GDM1 (cell line): Measurements from ENCODE around the gene RCAN2.
A peak's percentile ranks its signal among the peaks of the same experiment; 100 is the strongest.

Experiments used
- DNase-seq: peaks from one replicate; lab custom pipeline; 2025; lab: John Stamatoyannopoulos, UW

Gene RCAN2

DNA sequence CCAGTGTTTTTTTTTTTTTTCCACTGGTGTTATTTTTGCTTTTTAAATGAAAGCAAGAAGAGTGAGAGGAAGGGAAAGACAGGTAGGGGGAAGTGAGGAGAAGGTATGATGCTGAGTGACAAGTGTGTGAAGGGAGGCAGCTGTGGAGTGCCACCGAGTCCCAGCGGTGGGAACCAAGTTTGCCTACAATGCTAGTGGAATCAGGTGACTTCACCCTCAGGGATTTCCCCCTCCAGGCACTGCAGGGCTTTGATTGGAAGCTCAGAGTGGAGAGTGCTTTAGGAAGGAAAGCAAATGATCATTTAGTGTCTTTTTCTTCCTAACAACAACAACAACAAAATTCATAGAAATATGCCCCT is 200.0 kb downstream of the RCAN2 start:
- DNase-seq = no peak

- DNase-seq = no peak
These were observed 200.6 kb downstream of the RCAN2 start for GRCh38 chr6:46290421-46291274.

DNA sequence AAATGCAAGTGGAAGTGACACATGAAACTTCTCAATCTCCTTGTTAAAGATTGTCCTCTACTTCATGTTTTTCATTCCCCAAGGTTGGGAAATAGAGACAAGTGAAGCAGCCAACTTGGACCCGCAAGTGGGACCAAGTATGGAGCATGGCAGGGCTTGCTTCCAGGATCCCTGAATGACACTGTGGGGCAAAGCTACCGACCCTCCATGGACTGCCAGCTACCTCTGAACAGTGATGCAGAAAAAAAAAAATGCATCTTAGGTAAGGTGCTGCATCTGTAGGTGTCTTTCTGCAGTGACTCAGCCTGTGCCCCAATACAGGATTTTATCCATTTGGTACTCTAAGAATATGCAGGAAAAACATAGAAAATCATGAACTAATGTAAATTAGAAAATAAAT is 201.4 kb downstream of the RCAN2 start:
- DNase-seq = no peak

- peak; percentile 47 for DNase-seq
These were observed 202.4 kb downstream of the RCAN2 start for GRCh38 chr6:46288835-46289234.

DNA sequence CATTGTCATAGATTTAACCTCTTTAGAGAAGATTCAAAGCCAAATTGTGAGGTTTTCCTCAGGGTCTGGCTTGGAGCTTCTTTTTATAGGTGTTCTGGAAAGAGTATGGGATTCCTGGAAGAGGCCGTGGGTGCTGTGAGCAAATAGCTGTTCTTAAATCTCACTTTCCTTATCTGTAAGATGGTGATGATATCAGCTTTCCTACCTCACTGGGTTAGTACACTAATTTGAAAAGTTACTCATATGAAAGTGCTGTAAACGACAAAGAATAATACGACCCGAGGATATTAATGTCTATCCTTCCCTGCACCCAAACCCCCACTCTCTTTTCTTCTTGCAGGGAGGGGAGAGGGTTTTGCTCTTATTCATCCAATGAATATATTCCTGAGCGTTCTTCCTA is 203.6 kb downstream of the RCAN2 start:
- DNase-seq = no peak

GRCh38 chr6:46287043-46287442 is 204.2 kb downstream of the RCAN2 start:
- no peak for DNase-seq

DNA sequence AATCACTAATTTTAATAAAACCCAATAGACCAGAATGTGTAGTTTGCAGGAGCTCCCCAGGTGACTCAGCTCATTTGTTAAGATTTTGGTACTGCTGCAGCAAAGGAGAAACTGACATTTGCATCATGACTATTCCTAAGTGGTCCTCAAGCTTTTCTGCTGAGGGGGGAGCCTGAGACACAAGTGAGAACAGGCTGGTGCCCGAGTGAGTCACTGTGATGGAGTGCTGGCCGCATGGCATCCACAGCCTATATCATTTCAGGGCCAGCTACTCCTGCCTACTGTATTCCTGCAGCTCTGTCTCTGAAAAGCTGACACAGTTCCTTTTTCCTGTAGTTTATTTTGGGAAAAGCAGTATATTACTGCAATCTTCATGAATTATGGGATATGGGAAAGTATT is 206.8 kb downstream of the RCAN2 start:
- no peak for DNase-seq

DNA sequence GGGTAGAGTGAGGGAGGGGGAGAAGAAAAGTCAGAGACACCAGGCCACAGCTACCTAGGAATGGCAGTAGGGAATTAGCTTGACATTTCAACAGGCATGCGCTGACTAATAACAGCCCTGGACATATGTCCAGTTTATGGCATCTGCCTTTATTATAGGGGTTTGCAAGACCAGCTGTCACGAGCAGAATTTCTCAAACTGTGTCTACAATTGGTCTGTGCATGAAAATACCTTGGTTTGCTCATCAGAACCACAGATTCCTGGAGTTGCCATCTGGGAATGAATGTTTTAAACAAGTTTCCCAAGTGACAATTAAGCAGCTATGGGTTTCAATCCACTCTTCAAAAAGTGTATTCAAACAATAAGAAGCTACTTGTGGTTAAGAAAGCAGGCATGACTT is 210.1 kb downstream of the RCAN2 start:
- no peak for DNase-seq

DNA sequence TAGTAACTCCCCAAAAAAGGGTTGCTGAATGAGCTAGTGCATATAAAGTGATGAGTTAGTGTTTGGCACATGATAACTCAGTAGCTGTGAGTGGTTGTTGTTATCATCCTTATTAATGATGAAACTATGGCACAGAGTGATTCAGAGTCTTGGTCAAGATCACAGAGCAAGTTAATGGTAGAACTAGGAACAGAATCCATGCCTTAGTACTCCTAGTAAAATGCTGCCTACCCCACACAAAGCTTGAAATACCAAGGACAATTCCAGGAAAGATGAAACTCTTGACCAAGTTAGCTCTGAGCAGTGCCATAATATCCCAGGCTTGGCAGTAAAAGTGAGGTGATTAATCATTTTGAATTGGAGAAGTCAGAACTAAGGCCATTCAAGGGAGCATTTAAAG is 211.4 kb downstream of the RCAN2 start:
- no peak for DNase-seq

DNA sequence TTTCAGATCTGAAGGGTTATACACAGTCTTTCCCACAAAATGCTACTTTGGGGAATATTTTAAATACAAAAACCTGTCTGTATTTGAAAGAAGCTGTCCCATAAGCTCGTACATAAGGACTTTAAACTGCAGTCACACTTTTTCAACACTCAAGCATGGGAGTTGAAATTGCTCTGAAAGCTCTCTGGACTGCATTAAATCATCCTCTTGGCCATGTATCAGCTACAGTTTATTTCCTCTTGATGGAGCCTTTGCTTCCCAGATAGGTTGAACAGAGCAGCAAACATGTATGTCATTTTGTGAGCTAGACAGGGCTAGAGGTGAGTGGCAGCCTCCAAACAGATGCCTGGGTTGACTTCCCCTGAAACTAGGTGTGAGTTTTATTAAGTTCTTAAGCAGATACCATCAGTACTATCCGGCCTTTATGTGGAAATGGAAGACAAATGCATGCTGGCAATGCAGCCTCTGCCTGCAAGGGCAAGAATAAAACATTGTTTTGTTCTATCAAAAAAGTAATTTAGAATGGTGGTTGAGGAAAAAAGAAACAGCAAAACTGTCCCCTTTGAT is 214.6 kb downstream of the RCAN2 start:
- no peak for DNase-seq

DNA sequence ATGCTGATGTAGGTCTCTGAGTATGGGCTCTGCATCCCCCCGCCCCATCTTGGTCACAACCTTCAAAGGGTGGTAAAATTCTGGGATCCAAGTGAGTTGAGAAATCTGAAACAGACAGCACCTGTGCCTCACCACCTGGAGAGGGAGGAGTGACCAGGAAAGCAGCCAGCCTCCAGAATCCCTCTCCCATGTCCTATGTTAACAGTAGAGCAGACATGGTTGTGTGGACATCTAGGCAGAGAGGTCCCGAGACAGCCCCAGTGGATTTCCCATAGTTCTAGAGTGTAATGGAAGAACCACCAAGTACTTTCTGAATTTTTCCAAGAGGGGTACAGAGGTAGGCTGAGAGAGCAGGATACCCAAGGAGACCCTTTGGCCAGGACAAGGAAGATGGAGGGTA is 216.7 kb downstream of the RCAN2 start:
- DNase-seq = no peak

DNA sequence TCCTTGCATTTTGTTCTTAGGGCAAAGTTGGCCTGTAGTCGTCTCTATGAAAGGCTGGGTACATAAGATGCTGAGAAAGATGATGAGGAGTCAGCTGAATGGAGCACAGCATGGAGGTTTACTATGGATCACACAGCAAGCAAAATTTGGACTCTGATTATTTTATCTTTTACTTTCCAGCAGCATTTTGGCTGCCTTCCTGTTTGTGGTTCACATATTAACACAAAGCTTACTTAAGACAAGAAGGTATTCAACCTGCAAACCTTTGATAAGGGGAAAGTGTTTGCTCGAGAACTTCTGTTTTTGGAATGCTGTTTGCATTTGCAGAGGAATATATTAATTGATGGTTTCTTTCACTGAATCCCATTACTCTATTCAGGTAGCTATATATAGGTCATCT is 217.3 kb downstream of the RCAN2 start:
- no peak for DNase-seq

DNA sequence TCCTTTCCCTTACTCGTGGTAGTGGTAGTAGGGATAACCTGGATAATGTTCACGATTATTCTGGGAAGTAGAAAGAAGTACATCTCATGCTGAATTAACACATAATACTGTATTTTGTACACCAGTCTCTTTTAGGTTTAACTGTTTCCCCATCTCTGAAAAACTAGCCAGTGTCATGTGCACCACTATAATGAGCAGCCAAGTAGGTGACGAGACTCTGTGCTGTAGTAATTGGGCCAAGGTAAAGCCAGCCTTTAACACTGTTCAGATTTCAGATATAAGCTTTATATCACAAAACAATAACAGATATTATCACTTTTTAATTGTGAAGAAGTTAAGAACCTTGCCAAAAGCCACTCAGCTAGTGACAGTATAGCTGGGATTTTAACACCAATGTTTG is 219.5 kb downstream of the RCAN2 start:
- no peak for DNase-seq

GRCh38 chr6:46271107-46271506 is 220.1 kb downstream of the RCAN2 start:
- DNase-seq = no peak

DNA sequence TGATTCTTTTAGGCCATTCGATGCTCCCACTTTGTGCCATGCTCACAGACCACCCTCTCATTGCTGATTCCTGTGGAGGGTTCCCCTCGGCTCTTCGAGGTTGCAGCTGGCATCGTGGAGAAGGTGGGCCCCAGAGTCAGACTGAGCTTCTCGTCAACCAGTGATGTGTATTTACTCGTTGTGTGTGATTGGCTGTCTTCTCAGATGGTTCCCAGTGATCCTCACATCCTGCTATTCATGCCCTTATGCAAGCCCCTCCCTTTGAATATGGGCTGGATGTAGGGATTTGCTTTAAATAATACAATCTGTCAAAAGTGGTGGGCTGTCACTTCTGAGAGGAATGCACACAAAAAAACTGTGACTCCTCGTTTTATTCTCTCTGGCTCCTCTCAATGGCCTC is 220.9 kb downstream of the RCAN2 start:
- no peak for DNase-seq

DNA sequence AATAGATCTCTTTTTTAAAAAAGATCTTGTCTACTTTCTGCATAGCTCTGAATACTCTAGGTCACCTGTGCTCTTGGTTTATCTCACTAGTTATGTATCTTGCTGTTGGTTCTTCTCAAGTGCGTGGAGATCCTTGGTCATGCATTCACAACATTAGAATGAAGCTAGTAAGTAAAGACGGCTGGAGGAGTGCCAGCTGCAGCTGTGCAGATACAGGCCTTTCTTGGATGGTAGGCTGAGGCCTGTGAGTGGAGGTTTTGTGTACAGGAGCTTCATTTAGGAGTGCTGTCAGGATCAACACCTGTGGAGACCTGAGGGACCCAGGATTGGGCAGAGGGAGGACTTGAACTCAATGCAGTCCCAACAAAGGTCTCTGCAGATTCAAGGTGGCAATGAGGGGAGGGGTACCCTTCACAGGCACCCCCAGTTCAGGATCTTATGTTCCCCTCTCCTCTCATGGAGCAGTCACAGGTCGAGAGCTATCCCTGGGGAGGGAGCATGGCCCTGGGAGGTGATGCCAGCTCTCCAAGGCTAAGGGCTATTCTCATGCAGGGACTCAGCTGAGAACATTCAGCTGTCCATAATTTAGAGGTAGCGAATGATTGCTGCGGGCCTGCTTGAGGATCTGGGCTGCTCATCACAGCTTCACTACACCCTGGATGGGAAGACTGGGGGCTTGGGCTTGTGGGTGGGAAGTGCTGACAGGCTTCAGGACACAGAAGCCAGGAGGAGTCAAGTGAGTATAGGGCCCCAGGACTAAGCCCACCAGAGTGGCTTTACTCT is 221.6 kb downstream of the RCAN2 start:
- DNase-seq = no peak

DNA sequence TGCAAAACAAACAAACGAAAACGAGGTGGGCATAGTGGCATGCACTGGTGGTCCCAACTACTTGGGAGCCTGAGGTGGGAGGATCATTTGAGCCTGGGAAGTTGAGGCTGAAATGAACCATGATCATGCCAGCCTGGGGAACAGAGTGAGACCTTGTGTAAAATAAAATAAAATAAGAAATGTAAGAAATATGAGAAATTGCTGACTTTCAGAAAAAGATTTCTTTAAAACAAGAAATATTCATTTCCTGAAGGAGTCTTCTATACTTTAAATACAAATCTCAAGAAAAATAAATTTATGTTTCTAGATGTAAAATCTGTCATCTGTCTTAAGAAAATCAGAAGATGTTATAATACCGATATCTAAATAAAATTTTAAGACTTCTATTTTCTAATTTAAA is 223.7 kb downstream of the RCAN2 start:
- DNase-seq = no peak

DNA sequence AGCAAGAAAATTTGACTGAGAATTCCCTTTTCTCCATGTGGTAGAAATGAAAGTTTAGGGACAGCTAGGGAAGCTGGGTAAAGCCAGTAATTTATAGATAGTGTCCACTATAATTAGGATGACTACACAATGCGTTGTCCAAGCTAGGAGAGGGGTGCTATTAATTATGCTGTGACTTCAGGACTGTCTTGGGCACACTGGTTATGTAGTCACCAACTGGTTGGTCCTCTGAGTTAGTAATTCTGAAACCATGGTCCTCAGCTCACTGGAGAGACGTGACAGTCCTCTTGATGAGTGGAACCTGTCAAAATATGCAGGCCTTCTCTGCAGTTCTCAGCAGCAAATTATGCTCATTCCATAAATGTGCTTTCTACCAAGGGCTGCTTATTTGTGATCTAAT is 225.9 kb downstream of the RCAN2 start:
- no peak for DNase-seq

DNA sequence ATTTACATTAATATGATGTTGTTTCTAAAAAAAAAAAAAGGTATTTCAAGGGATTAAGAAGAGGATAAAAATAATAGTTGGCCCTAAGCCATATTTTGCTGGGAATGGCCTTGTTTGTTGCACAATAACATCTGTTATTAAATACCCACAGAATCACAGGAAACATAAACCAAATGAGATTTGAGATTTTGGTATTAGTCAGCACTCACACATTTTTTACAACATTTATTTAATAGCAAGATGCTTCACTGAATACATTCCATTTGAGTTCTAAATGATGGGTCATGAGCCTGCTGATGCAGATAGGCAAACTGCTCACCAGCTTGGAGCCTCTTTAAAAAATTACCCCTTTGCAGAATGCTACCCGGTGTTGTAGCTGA is 227.6 kb downstream of the RCAN2 start:
- no peak for DNase-seq

DNA sequence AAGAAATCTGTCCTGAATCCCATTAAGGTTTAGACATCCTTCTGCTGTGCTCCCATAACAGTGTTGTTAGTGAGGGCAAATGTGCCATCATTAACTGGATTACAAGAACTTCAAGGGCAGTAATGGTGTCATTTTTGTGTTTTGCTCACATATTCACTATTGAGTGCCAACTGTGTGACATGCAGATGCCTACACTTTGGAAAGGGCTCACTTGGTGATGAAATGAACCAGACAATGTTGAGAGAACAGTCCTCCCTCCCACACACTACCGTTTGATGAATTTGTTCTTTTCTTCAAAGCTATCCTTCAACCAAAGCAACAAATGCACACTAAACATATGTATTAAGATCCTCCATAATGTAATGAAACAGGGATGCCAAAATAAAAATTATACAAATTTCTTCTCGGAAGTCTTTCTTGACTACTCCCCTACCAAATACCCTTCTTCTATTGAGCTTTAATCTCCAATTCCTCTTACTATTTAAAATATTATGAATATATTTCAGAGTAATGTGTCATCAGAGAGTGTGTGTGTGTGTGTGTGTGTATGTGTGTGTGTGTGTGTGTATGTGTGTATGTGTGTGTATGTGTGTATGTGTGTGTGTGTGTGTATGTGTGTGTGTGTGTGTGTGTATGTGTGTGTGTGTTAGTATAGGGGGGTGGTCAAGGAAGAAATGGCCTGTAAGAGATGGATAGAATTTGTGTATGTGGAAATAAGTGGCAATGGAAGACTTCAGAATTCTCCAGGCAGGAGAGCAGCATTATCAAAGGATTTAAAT is 228.1 kb downstream of the RCAN2 start:
- no peak for DNase-seq

- DNase-seq = no peak
These were observed 233.0 kb downstream of the RCAN2 start for GRCh38 chr6:46258249-46258648.

- DNase-seq = no peak
These were observed 235.7 kb downstream of the RCAN2 start for GRCh38 chr6:46255528-46255927.

DNA sequence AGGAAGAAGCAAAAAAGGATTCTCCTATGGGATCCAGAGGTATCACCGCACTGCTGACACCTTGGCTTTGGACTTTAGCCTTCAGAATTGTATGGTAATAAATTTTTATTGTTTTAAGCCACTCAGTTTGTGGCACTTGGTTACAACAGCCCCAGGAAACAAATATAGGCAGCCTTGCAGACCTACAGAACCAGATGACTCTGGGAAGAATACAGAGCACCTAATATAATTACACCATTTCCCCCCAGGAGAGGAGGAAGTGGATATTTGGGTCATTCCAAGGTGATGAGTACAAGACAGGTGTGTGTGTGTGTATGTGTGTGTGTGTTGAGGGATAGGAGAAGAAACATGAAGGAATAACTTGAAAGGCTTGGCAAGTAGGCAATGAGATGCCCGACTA is 236.3 kb downstream of the RCAN2 start:
- DNase-seq = no peak
